ENCODE results near the gene ADGRB3.
"Not testable (repeated sequence)": the region's sequence is repeated elsewhere in the genome, so short reads cannot be mapped to it uniquely, and the experiment has no call there.

The ADGRB3 gene

DNA sequence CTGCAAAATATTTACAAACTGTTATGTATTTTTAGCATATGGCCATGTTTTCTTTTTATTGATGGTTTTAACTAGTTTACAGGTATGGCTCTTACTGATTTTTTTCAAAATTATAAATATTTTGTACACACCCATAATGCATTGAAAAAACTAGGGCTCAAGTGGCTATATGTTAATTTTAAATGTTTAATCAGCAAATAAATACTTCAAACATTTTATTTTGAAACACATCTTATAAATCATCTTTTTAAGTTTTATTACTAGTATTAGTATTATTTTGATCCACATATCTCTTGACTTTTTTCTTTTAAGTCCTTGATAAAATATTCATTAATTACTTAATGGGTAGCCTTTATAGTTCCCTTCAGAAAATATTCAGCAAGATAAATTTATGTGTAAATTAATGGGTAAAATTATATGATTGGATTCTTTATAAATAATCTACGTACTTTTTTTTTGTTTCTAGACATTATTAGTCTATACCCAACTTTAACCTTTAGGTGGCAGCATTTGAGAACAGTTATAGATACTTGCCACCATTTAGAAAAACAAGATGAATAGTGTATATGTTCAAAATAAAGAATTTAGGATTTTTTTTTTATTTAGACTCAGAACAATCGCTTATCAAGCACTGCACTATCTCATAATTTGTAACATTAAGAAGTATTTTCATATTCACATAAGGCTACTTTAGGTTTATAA, 241.9 kb downstream of the ADGRB3 start:
- Histone ChIP-seq H3K36me3 (ENCODE audit: control insufficient read depth, insufficient read depth, low read length) (no peaks in the 10 kb centered on the region), H3K4me3 (ENCODE audit: low read length) (no peak overlapping the region), H3K9ac (ENCODE audit: low read length) (no peak overlapping the region), H3K9me3 (ENCODE audit: control insufficient read depth, low read length) (no peaks in the 10 kb centered on the region), H3K27me3 (ENCODE audit: control insufficient read depth, insufficient read depth, low read length) (no peaks in the 10 kb centered on the region), H3K4me1 (ENCODE audit: control insufficient read depth, insufficient read depth, low read length) (no peaks in the 10 kb centered on the region)

- H3K9me3 ChIP-seq (ENCODE audit: control insufficient read depth, low read length), result no peaks in the 10 kb centered on the region
- H3K27me3 ChIP-seq (ENCODE audit: control insufficient read depth, insufficient read depth, low read length), result no peaks in the 10 kb centered on the region
- H3K4me1 ChIP-seq (ENCODE audit: control insufficient read depth, insufficient read depth, low read length), result no peaks in the 10 kb centered on the region
- H3K36me3 ChIP-seq (ENCODE audit: control insufficient read depth, insufficient read depth, low read length), result no peaks in the 10 kb centered on the region
- H3K4me3 ChIP-seq (ENCODE audit: low read length), result no peak overlapping the region
- H3K9ac ChIP-seq (ENCODE audit: low read length), result no peak overlapping the region
Observed at GRCh38 chr6:68880050-68880813, 245.2 kb downstream of the ADGRB3 start.

- H3K27me3 ChIP-seq (ENCODE audit: control insufficient read depth, insufficient read depth, low read length); H3K9me3 ChIP-seq (ENCODE audit: control insufficient read depth, low read length); H3K4me1 ChIP-seq (ENCODE audit: control insufficient read depth, insufficient read depth, low read length); H3K9ac ChIP-seq (ENCODE audit: low read length); H3K36me3 ChIP-seq (ENCODE audit: control insufficient read depth, insufficient read depth, low read length); H3K4me3 ChIP-seq (ENCODE audit: low read length): not testable (repeated sequence)
Observed at GRCh38 chr6:68883325-68883724, 248.2 kb downstream of the ADGRB3 start.

DNA sequence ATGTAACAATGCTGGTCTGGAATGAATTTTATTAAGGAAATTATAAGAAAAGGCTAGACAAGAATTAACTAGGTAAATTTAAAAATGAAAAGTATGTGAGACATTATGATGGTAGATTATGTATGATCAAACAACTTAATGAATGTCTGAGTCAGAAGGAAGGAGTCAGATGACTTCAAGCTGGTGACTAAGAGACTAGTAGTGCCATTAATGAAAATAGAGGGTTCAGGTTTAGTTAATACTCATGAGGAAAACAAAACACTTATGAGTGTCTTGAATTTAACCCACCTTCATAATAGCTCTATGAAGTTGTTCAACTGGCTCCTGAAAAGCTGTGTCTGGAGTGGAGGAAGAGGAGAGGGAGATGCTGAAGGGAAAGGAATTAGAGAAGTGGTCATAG, 256.3 kb downstream of the ADGRB3 start:
- Histone ChIP-seq H3K36me3 (ENCODE audit: control insufficient read depth, insufficient read depth, low read length) (no peaks in the 10 kb centered on the region), H3K4me3 (ENCODE audit: low read length) (no peak overlapping the region), H3K4me1 (ENCODE audit: control insufficient read depth, insufficient read depth, low read length) (no peaks in the 10 kb centered on the region), H3K9me3 (ENCODE audit: control insufficient read depth, low read length) (no peaks in the 10 kb centered on the region), H3K27me3 (ENCODE audit: control insufficient read depth, insufficient read depth, low read length) (no peaks in the 10 kb centered on the region), H3K9ac (ENCODE audit: low read length) (no peak overlapping the region)

DNA sequence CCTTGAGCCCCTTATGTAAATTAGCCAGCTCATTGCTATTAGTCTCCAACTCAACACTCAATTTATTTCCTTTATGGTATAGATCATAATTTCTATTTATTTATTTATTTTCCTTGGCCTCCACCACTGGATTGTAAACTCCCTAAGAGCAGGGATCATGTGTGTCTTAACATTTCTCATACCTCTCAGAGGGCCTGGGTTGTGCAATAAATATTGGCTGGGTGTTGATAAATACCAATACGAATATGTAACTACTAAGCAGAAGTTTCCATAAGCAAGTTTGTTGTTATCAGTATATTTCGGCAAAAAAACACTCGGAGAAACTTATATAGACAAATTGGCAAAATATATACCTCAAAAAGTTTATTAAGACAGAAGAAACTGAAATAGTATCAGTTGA, 257.4 kb downstream of the ADGRB3 start:
- Histone ChIP-seq H3K9ac (ENCODE audit: low read length) (no peak overlapping the region), H3K9me3 (ENCODE audit: control insufficient read depth, low read length) (no peaks in the 10 kb centered on the region), H3K27me3 (ENCODE audit: control insufficient read depth, insufficient read depth, low read length) (no peaks in the 10 kb centered on the region), H3K4me3 (ENCODE audit: low read length) (no peak overlapping the region), H3K36me3 (ENCODE audit: control insufficient read depth, insufficient read depth, low read length) (no peaks in the 10 kb centered on the region), H3K4me1 (ENCODE audit: control insufficient read depth, insufficient read depth, low read length) (no peaks in the 10 kb centered on the region)

GRCh38 chr6:68895929-68896328, 260.8 kb downstream of the ADGRB3 start:
- no peaks in the 10 kb centered on the region for H3K9me3 ChIP-seq (ENCODE audit: control insufficient read depth, low read length)
- no peak overlapping the region for H3K4me3 ChIP-seq (ENCODE audit: low read length)
- H3K27me3 ChIP-seq (ENCODE audit: control insufficient read depth, insufficient read depth, low read length), result no peaks in the 10 kb centered on the region
- no peaks in the 10 kb centered on the region for H3K4me1 ChIP-seq (ENCODE audit: control insufficient read depth, insufficient read depth, low read length)
- no peaks in the 10 kb centered on the region for H3K36me3 ChIP-seq (ENCODE audit: control insufficient read depth, insufficient read depth, low read length)
- no peak overlapping the region for H3K9ac ChIP-seq (ENCODE audit: low read length)

GRCh38 chr6:68901044-68901443, 266.0 kb downstream of the ADGRB3 start:
- Histone ChIP-seq H3K4me1 (ENCODE audit: control insufficient read depth, insufficient read depth, low read length) (no peaks in the 10 kb centered on the region), H3K9me3 (ENCODE audit: control insufficient read depth, low read length) (no peaks in the 10 kb centered on the region), H3K4me3 (ENCODE audit: low read length) (no peak overlapping the region), H3K27me3 (ENCODE audit: control insufficient read depth, insufficient read depth, low read length) (no peaks in the 10 kb centered on the region), H3K36me3 (ENCODE audit: control insufficient read depth, insufficient read depth, low read length) (no peaks in the 10 kb centered on the region), H3K9ac (ENCODE audit: low read length) (no peak overlapping the region)

DNA sequence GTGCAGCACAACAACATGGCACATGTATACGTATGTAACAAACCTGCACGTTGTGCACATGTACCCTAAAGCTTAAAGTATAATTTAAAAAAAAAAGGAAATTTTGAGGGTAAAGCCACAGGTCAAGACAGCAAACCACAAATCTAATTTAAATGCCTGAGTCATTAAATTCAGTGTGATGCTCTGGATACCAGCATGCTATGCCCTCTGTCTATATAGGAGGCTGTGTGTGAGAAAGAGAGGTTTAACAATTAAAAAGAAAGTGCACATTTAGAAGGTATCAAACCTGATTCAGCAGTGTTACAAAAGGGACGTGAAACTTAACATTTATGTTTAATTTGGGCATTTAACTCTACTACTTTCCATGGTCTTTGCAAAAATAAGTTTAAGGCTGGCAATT, 276.3 kb downstream of the ADGRB3 start:
- Histone ChIP-seq H3K9me3 (ENCODE audit: control insufficient read depth, low read length) (no peaks in the 10 kb centered on the region), H3K9ac (ENCODE audit: low read length) (no peak overlapping the region), H3K27me3 (ENCODE audit: control insufficient read depth, insufficient read depth, low read length) (no peaks in the 10 kb centered on the region), H3K4me1 (ENCODE audit: control insufficient read depth, insufficient read depth, low read length) (no peaks in the 10 kb centered on the region), H3K4me3 (ENCODE audit: low read length) (no peak overlapping the region), H3K36me3 (ENCODE audit: control insufficient read depth, insufficient read depth, low read length) (no peaks in the 10 kb centered on the region)

- H3K9ac ChIP-seq (ENCODE audit: low read length), result no peak overlapping the region
- no peaks in the 10 kb centered on the region for H3K36me3 ChIP-seq (ENCODE audit: control insufficient read depth, insufficient read depth, low read length)
- no peaks in the 10 kb centered on the region for H3K9me3 ChIP-seq (ENCODE audit: control insufficient read depth, low read length)
- no peak overlapping the region for H3K4me3 ChIP-seq (ENCODE audit: low read length)
- no peaks in the 10 kb centered on the region for H3K4me1 ChIP-seq (ENCODE audit: control insufficient read depth, insufficient read depth, low read length)
- H3K27me3 ChIP-seq (ENCODE audit: control insufficient read depth, insufficient read depth, low read length), result no peaks in the 10 kb centered on the region
Observed at GRCh38 chr6:68911811-68912210, 276.7 kb downstream of the ADGRB3 start.

GRCh38 chr6:68912805-68913204, 277.7 kb downstream of the ADGRB3 start:
- not testable (repeated sequence) for H3K4me1 ChIP-seq (ENCODE audit: control insufficient read depth, insufficient read depth, low read length)

GRCh38 chr6:68915586-68915985, 280.5 kb downstream of the ADGRB3 start:
- Histone ChIP-seq H3K4me1 (ENCODE audit: control insufficient read depth, insufficient read depth, low read length) (no peaks in the 10 kb centered on the region), H3K4me3 (ENCODE audit: low read length) (no peak overlapping the region), H3K9me3 (ENCODE audit: control insufficient read depth, low read length) (no peaks in the 10 kb centered on the region), H3K27me3 (ENCODE audit: control insufficient read depth, insufficient read depth, low read length) (no peaks in the 10 kb centered on the region), H3K36me3 (ENCODE audit: control insufficient read depth, insufficient read depth, low read length) (no peaks in the 10 kb centered on the region), H3K9ac (ENCODE audit: low read length) (no peak overlapping the region)

More at GRCh38 chr6:68912805-68913204, 277.7 kb downstream of the ADGRB3 start:
- not testable (repeated sequence) for H3K36me3 ChIP-seq (ENCODE audit: control insufficient read depth, insufficient read depth, low read length); H3K9me3 ChIP-seq (ENCODE audit: control insufficient read depth, low read length); H3K9ac ChIP-seq (ENCODE audit: low read length); H3K4me3 ChIP-seq (ENCODE audit: low read length); H3K27me3 ChIP-seq (ENCODE audit: control insufficient read depth, insufficient read depth, low read length)

DNA sequence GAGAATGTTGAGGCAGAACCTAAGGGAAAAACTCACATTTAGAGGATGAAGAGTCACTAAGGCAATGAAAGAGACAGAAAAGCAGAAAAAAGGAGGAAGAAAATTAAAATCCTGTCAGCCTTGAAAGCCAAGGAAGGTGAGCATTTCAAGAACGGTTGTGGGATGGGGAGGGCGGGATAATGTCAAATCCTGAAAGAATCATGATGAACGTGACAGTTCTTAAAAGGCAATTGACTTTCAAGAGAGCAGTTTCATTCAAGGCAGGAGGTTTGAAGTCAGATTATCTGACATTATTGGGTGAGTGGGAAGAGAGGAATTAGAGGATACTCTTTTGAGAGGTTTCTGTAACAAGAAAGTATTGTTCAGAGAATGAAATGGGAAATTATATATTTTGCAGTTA, 284.5 kb downstream of the ADGRB3 start:
- no peaks in the 10 kb centered on the region for H3K4me1 ChIP-seq (ENCODE audit: control insufficient read depth, insufficient read depth, low read length)
- H3K9ac ChIP-seq (ENCODE audit: low read length), result no peak overlapping the region
- no peaks in the 10 kb centered on the region for H3K36me3 ChIP-seq (ENCODE audit: control insufficient read depth, insufficient read depth, low read length)
- no peak overlapping the region for H3K4me3 ChIP-seq (ENCODE audit: low read length)
- H3K27me3 ChIP-seq (ENCODE audit: control insufficient read depth, insufficient read depth, low read length), result no peaks in the 10 kb centered on the region
- H3K9me3 ChIP-seq (ENCODE audit: control insufficient read depth, low read length), result no peaks in the 10 kb centered on the region
